Uterus (tissue), 4 donors: ENCODE results near the gene MAPT. TPM values are rescaled to one million over a fixed set of nuclear protein-coding genes. Genes with fewer than 3 reads are reported as not detected.

ENCODE experiments used
- DNase-seq, 2 donors: peaks; one replicate each; pipeline ENCODE4 v3.0.0-alpha.2; 2019 to 2020
- H3K27ac ChIP-seq, 2 donors: fragments of 200-600 bp; sonication (generic); 1 replicate in 1 of 2; 2 replicates in 1 of 2; pipeline ENCODE4 v1.5.1; 2016 to 2018
- H3K27me3 ChIP-seq, 2 donors: fragments of 200-600 bp; sonication (generic); one replicate each; pipeline ENCODE4 v1.5.1; 2018 to 2019; ENCODE audit warnings: control low read depth in 1 of 2
- H3K36me3 ChIP-seq, 2 donors: fragments of 200-600 bp; sonication (generic); one replicate each; pipeline ENCODE4 v1.5.1; 2019; ENCODE audit warnings: control low read depth in 1 of 2
- H3K4me1 ChIP-seq, 2 donors: fragments of 200-600 bp; sonication (generic); one replicate each; pipeline ENCODE4 v1.5.1; 2018 to 2019; ENCODE audit warnings: control low read depth in 1 of 2
- H3K4me3 ChIP-seq, 2 donors: fragments of 200-600 bp; sonication (generic); 1 replicate in 1 of 2; 2 replicates in 1 of 2; pipeline ENCODE4 v1.5.1; 2018 to 2019; ENCODE audit warnings: mild to moderate bottlenecking in 1 of 2
- H3K9me3 ChIP-seq, 2 donors: fragments of 200-600 bp; sonication (generic); one replicate each; pipeline ENCODE4 v1.5.1; 2019; ENCODE audit warnings: control low read depth in 1 of 2
- POLR2A ChIP-seq, 2 donors: fragments of 450-650 bp; IDR thresholded peaks; one replicate each; pipeline ENCODE4 v1.6.1; 2016; ENCODE audit warnings: antibody characterized with exemption in 2 of 2, mild to moderate bottlenecking in 1 of 2, moderate library complexity in 1 of 2
- intact Hi-C: fragments of 100-400 bp; cut with DNase I; formaldehyde crosslinking; loops from one replicate; pipeline ENCODE4 v1.15.1; 2023; ENCODE audit warnings: low total_unique reads
- total RNA-seq, 4 donors: library from RNA; depleted of rRNA in 3 of 4; stranded (reverse); fragments of >200 nt in 3 of 4; gene quantifications; one replicate each; pipeline versions ENCODE4 v1.1.0 to v1.2.4, GENCODE V29; 2014 to 2023
- TF ChIP-seq, protein P1 (sequence below), 4 experiments: fragments of 200-600 bp in 2 of 4; fragments of 450-650 bp in 2 of 4; sonication (generic) in 2 of 4; IDR thresholded peaks; one replicate each; pipeline ENCODE4 v1.5.1; 2016 to 2019; ENCODE audit warnings: antibody characterized with exemption in 4 of 4, mild to moderate bottlenecking in 2 of 4, moderate library complexity in 1 of 4
- donor health status: DM: yes; HTN: yes; CAD: no.

The MAPT gene
- total RNA-seq, 4 donors from 2014 or later: 0.26 to 4.1 (median 1.5) TPM; not detected in 1

DNA sequence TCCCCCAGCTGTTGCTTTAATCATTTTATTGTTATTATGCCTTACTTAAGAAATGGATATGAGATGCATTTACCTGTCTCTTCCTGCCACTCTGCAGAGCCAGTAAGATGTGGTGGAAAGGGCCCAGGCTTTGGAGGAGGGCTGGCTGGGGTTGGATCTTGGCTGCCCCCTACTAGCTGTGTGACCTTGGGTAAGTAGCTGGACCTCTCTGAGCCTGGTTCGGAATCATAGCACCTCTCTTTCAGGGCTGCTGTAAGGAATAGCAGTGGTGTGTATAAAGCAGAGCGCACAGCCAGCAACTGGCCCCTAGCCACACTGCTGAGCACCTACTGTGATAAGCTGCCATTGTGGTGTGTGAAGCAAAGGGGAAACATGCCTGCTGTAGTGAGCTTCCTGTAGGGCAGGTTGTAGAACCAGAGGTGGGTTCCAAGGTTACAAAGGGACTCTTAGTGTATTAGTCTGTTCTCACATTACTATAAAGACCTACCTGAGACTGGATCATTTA lies 23.9 kb downstream of the MAPT start:
- DNase-seq: no peak
- Histone ChIP-seq H3K4me3 (no peak overlapping the region), H3K27ac (no peak overlapping the region), H3K9me3 (no peaks in the 10 kb centered on the region), H3K27me3 (no peaks in the 10 kb centered on the region), H3K36me3 (no peaks in the 10 kb centered on the region), H3K4me1 (no peaks in the 10 kb centered on the region)
- intact Hi-C loops: no loop called here
- TF ChIP-seq, protein P1, sequence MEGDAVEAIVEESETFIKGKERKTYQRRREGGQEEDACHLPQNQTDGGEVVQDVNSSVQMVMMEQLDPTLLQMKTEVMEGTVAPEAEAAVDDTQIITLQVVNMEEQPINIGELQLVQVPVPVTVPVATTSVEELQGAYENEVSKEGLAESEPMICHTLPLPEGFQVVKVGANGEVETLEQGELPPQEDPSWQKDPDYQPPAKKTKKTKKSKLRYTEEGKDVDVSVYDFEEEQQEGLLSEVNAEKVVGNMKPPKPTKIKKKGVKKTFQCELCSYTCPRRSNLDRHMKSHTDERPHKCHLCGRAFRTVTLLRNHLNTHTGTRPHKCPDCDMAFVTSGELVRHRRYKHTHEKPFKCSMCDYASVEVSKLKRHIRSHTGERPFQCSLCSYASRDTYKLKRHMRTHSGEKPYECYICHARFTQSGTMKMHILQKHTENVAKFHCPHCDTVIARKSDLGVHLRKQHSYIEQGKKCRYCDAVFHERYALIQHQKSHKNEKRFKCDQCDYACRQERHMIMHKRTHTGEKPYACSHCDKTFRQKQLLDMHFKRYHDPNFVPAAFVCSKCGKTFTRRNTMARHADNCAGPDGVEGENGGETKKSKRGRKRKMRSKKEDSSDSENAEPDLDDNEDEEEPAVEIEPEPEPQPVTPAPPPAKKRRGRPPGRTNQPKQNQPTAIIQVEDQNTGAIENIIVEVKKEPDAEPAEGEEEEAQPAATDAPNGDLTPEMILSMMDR (IDR thresholded peaks at IDR 0.05): no peak

DNA sequence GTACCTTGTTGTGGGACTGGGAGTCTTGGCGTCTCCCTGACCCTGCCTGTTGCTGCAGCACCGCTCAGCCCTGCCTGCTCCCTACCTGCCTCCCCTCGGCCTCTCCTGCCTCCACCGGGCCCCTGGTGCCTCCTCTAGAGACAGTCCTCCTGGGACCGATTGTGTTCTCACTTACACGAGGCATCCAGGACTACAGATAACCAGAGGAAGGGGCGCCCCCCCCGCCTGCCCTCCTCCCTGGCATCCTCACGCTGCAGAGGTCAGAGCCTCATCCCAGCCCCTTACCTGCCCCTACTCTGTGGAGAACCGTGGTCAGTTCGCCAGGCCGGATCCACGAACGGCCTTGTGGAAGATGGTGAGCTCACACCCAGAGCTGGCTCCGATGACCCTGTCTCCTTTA lies 24.8 kb downstream of the MAPT start:
- Histone ChIP-seq H3K9me3 (no peaks in the 10 kb centered on the region), H3K27me3 (no peaks in the 10 kb centered on the region), H3K36me3 (no peaks in the 10 kb centered on the region), H3K27ac (no peak overlapping the region), H3K4me3 (no peak overlapping the region), H3K4me1 (no peaks in the 10 kb centered on the region)
- intact Hi-C loops: no loop called here
- TF ChIP-seq POLR2A (IDR thresholded peaks at IDR 0.05): no peak
- TF ChIP-seq, protein P1 (IDR thresholded peaks at IDR 0.05): no peak
- DNase-seq: no peak

DNA sequence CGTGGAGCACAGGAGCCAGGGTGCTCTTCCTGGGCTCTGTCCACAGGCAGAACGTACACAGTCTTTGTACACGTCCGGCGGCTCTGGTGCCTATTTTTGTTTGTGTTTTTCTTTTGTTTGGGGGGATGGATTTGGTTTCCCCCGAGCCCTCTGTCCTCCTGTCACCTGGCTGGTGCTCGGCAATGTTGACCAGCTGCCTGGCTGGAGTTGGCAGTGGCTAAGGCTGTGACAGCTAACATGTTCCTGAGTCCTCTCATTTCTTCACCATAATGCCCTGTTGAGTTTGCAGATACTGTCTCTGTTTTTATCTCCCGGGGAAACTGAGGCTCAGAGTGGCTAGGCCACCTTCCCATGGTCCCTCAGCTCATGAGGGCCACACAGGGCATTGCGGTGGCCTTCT lies 25.7 kb downstream of the MAPT start:
- Histone ChIP-seq H3K27ac (no peak overlapping the region), H3K9me3 (no peaks in the 10 kb centered on the region), H3K27me3 (no peaks in the 10 kb centered on the region), H3K4me3 (no peak overlapping the region), H3K36me3 (no peaks in the 10 kb centered on the region), H3K4me1 (no peaks in the 10 kb centered on the region)
- no peak for DNase-seq
- intact Hi-C loops: no loop called here
- TF ChIP-seq, protein P1 (IDR thresholded peaks at IDR 0.05): no peak
- TF ChIP-seq POLR2A (IDR thresholded peaks at IDR 0.05): no peak

DNA sequence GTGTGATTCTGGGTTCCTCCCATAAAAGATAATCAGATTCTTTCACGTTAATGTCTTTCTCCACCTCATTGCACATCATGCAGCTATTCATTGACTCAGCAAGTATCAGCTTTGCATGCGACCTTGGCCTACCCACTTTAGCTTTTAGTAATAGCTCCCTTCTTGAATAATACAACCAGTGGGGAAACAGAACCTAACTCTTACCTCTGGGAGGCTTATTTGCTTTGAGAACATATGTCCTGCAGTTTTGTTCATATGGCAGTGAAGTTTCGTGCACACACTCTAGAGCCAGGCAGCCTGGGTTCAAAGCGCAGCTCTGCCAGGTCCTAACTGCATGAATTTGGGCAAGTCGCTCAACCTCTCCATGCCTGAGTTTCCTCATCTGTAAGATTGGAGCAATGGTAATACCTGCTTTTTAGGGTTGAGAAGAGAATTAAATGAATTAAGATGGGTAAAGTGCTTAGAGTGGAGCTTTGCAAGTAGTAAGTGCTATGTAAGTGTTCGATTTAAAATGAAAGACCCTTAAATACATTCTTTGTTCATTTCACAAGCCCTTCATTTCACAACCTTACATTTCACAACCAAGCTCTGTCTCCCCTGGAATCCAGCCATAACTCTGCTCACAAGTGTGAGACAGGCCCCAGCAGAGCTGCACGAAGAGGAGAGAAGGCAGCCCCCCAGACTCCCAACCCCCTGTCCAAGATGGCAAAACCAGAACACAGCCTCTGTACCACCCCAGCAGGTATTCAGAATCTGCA lies 29.3 kb downstream of the MAPT start:
- TF ChIP-seq, protein P1 (IDR thresholded peaks at IDR 0.05): no peak
- no peak for TF ChIP-seq POLR2A (IDR thresholded peaks at IDR 0.05)
- H3K4me3 ChIP-seq: no peak overlapping the region
- no peak for DNase-seq
- no peak overlapping the region for H3K27ac ChIP-seq
- intact Hi-C loops: no loop called here
- H3K4me1 ChIP-seq: no peaks in the 10 kb centered on the region
- no peaks in the 10 kb centered on the region for H3K9me3 ChIP-seq
- H3K27me3 ChIP-seq: no peaks in the 10 kb centered on the region
- no peaks in the 10 kb centered on the region for H3K36me3 ChIP-seq

DNA sequence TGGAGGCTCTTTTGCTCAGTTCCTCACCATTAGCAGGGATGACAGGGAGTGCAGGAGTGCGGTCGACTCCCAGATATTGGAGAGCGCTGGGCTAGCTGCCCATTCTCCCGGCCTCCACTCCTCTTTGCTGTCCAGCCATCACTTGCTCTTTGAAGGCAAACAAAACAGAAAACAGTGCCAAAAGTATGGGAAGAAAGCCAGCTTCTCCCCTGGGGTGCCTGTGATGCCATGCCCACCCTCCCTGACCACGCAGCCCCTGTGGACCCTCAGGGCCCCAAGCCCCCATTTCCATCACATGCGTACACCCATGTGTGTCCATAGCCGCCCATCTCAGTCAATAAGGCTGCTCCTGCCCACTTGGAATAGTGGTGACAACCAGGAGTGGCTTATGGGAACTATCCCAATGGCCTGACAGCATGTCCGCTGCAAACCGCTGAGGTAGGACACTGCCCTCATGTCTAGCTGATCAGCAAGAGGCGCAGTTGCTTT lies 30.0 kb downstream of the MAPT start:
- TF ChIP-seq POLR2A (IDR thresholded peaks at IDR 0.05): no peak
- TF ChIP-seq, protein P1 (IDR thresholded peaks at IDR 0.05): no peak
- Histone ChIP-seq H3K4me1 (no peaks in the 10 kb centered on the region), H3K36me3 (no peaks in the 10 kb centered on the region), H3K27me3 (no peaks in the 10 kb centered on the region), H3K4me3 (no peak overlapping the region), H3K27ac (no peak overlapping the region), H3K9me3 (no peaks in the 10 kb centered on the region)
- intact Hi-C loops: no loop called here
- no peak for DNase-seq
